ENCODE results near the gene MVK. TPM values are rescaled to one million over a fixed set of nuclear protein-coding genes. Genes with fewer than 3 reads are reported as not detected.
A peak's percentile ranks its signal among the peaks of the same experiment; 100 is the strongest.

Gene MVK
- total RNA-seq, 6 experiments from 2014 or later = 14.2 to 60.0 (median 37.6) TPM

GRCh38 chr12:109538191-109538863 lies 35.3 kb upstream of the MVK start:
- DNase-seq (peak in 1 of 3 donors; percentile 11), ATAC-seq (no peak)
- no peak for TF ChIP-seq POLR2A (IDR thresholded peaks at IDR 0.05)
- no peak for TF ChIP-seq CTCF (IDR thresholded peaks at IDR 0.05)
- intact Hi-C loops (cut with DNase I) = no loop called here
- no peaks in the 10 kb centered on the region for H3K27me3 ChIP-seq
- H3K4me3 ChIP-seq = no peak overlapping the region
- H3K36me3 ChIP-seq = no peaks in the 10 kb centered on the region
- no peaks in the 10 kb centered on the region for H3K9me3 ChIP-seq
- H3K4me1 ChIP-seq = no peaks in the 10 kb centered on the region
- no peak overlapping the region for H3K27ac ChIP-seq
- WGBS (ENCODE audit: insufficient coverage, low coverage, low lambda C conversion rate, missing lambda C conversion rate) = 62% methylated on average over 6 of the region's 16 CpGs

- no peak for TF ChIP-seq POLR2A (IDR thresholded peaks at IDR 0.05)
- TF ChIP-seq CTCF (IDR thresholded peaks at IDR 0.05) = no peak
- H3K9me3 ChIP-seq = no peaks in the 10 kb centered on the region
- 83% methylated on average over 4 of the region's 9 CpGs for WGBS (ENCODE audit: insufficient coverage, low coverage, low lambda C conversion rate, missing lambda C conversion rate)
- H3K27ac ChIP-seq = no peak overlapping the region
- H3K4me3 ChIP-seq = no peak overlapping the region
- ATAC-seq (no peak), DNase-seq (no peak)
- intact Hi-C loops (cut with DNase I) = no loop called here
- H3K27me3 ChIP-seq = no peaks in the 10 kb centered on the region
- H3K36me3 ChIP-seq = no peaks in the 10 kb centered on the region
- H3K4me1 ChIP-seq = no peaks in the 10 kb centered on the region
Measured at GRCh38 chr12:109539508-109539907, 34.1 kb upstream of the MVK start.

GRCh38 chr12:109540526-109541412 lies 32.8 kb upstream of the MVK start:
- H3K27me3 ChIP-seq = no peaks in the 10 kb centered on the region
- TF ChIP-seq POLR2A (IDR thresholded peaks at IDR 0.05) (no peak), CTCF (IDR thresholded peaks at IDR 0.05) (no peak)
- no peaks in the 10 kb centered on the region for H3K36me3 ChIP-seq
- no peak for DNase-seq
- H3K4me3 ChIP-seq = no peak overlapping the region
- ATAC-seq = no peak
- H3K4me1 ChIP-seq = peaks cover 0 to 3% (median 0%) of the 10 kb centered on the region in 4 donors
- no peaks in the 10 kb centered on the region for H3K9me3 ChIP-seq
- intact Hi-C loops (cut with DNase I) = no loop called here
- 100% methylated on average over 4 of the region's 16 CpGs for WGBS (ENCODE audit: insufficient coverage, low coverage, low lambda C conversion rate, missing lambda C conversion rate)
- H3K27ac ChIP-seq = no peak overlapping the region

GRCh38 chr12:109541413-109541726 lies 32.2 kb upstream of the MVK start:
- no peaks in the 10 kb centered on the region for H3K36me3 ChIP-seq
- H3K4me1 ChIP-seq = peaks cover 0 to 3% (median 0%) of the 10 kb centered on the region in 4 donors
- no CpG with 5 or more reads among the region's 4 CpGs for WGBS (ENCODE audit: insufficient coverage, low coverage, low lambda C conversion rate, missing lambda C conversion rate)
- no peak for DNase-seq
- H3K27ac ChIP-seq = no peak overlapping the region
- H3K4me3 ChIP-seq = no peak overlapping the region
- ATAC-seq = no peak
- no peaks in the 10 kb centered on the region for H3K27me3 ChIP-seq
- no peaks in the 10 kb centered on the region for H3K9me3 ChIP-seq
- TF ChIP-seq POLR2A (IDR thresholded peaks at IDR 0.05) (no peak), CTCF (IDR thresholded peaks at IDR 0.05) (no peak)
- intact Hi-C loops (cut with DNase I) = no loop called here

Data from right lobe of liver (tissue), 6 donors.